IPS-NIHi7 (cell line): ENCODE measurements around the gene SH3RF2.
A peak's percentile ranks its signal among the peaks of the same experiment; 100 is the strongest.
"Not testable (repeated sequence)": the region's sequence is repeated elsewhere in the genome, so short reads cannot be mapped to it uniquely, and the experiment has no call there.

Source experiments
- DNase-seq: peaks from one replicate; pipeline ENCODE4 v3.0.0; 2012; ENCODE audit warnings: mixed read lengths; ENCODE audit errors: extremely low spot score

SH3RF2 gene

DNA sequence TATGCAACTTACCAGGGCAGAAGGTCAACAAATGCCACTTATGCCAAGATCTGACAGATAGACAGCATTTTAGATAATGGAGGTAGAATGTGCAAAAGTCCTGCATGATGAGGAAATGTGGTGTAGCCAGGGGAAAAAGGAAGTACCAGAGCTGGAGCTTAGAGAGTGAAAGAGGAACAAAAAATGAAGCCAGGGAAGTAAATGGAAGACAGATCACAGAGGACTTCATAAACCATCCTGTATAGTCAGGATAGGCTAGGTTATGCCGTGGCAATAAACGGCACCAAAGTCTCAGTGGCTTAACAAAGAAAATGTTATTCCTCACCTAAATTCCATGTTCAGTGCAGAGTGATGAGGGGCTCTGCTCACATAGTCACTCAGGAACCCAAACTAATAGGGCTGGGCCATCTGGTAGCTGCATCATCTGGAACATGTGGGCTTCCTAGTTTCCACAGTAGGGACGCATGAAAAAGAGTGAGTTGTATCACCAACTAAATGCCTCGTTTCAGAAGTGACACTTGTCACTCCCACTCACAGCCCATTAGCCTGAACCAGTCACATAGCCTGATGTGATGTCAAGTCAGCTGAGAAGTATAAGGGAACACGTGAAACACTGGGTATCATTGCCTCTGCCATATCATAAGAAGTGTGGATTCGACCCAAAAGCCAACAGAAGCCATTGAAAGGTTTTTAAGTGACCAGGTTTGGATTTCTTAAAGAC, 70.3 kb downstream of the SH3RF2 start:
- DNase-seq: no peak

DNA sequence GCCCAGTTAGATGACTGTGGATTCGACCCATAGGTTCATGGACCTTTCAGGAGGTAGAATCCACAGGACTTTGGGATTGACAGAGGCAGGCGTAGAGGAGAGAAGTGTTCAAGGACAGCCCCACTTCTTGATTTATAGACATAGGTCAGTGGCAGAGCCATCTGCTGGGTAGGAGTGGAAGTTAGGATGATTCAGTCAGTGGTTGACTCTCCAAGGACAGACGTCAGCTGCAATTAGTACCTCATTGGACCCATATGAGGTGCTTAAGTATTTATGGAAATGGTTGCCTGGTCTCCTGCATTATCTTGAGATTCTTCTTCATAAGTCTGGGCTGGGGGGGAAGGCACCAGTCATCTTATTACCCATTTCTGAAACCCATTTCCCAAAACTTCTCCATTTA, 70.9 kb downstream of the SH3RF2 start:
- DNase-seq: peak; percentile 40

GRCh38 chr5:146007989-146008388, 71.6 kb downstream of the SH3RF2 start:
- no peak for DNase-seq

DNA sequence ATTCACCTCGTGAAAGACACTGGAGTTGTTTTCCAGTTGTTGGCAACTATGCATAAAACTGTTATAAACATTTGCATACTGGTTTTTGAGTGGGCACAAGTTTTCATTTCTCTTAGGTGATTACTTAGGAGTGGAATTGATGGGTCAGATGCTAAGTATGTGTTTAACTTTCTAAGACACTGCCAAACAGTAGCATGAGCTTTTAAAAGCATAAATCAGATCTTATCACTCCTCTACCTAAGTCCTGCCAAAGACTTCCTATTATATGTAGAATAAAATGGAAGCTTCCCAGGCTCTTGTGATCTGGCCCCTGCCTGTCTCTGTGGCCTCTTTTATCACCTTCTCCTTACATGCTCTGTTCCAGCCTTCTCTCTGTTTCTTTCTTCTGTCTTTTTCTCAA, 72.6 kb downstream of the SH3RF2 start:
- no peak for DNase-seq

DNA sequence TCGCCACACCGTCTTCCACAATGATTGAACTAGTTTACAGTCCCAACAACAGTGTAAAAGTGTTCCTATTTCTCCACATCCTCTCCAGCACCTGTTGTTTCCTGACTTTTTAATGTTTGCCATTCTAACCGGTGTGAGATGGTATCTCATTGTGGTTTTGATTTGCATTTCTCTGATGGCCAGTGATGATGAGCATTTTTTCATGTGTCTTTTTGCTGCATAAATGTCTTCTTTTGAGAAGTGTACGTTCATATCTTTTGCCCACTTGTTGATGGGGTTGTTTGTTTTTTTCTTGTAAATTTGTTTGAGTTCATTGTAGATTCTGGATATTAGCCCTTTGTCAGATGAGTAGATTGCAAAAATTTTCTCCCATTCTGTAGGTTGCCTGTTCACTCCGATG, 74.1 kb downstream of the SH3RF2 start:
- DNase-seq: not testable (repeated sequence)

GRCh38 chr5:146013761-146014160, 77.4 kb downstream of the SH3RF2 start:
- DNase-seq: no peak

DNA sequence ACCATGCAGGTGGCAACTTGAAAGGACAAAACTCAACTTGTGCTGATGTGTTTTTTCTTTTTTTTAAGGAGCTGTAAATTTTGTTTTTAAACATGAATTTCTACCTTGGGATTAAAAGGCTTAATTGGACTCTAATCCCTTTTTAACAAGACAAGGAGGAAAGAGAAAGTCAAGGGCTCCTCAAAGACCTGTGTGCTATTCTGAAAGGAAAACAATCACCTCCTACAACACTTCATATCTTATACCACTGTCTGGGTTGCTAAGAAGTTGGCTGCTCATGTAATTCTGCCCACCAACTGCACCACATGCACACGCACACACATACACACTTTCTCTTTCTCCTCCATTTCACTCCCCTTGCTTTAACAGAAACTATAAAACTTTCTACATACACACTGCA, 78.6 kb downstream of the SH3RF2 start:
- no peak for DNase-seq

DNA sequence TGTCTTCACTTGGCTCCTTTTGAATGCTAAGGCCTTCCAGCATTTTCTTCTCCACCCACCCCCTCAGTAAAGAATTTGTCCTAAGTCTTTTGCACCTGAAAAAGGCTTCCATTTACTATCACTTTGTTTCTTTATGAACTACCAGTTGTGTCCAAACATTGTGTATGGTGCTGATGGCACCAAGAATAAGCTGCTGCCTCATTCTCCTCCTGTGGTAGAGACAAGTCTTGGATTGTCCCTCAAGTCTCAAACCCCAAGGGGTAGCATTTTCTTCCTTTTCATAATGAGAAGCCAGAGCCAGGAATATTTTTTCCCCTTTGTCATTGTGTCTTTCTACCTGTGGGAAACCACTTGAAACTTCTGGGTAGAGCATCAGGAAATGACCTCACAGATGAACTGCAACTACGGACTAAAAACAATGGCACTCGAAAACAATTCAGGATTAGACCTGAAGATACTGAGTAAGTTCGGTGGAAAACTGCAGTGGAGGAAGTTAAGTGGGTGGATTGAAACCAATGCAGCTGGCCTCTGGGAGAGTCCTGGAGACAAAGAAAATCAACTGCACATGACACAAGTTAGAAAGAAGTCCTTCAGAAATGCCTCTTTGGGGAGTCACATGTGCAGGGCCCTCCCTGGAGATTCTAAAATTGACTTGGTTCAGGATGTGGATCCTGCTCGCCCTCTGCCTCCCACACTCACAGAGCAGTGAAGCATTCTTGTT, 80.5 kb downstream of the SH3RF2 start:
- no peak for DNase-seq

GRCh38 chr5:146018514-146019375, 82.4 kb downstream of the SH3RF2 start:
- DNase-seq: no peak

- DNase-seq: no peak
Measured at GRCh38 chr5:146020100-146020499, 83.7 kb downstream of the SH3RF2 start.

GRCh38 chr5:146024034-146024433, 87.7 kb downstream of the SH3RF2 start:
- DNase-seq: no peak

GRCh38 chr5:146025114-146025680, 88.8 kb downstream of the SH3RF2 start:
- no peak for DNase-seq

GRCh38 chr5:146025681-146026080, 89.3 kb downstream of the SH3RF2 start:
- DNase-seq: no peak

- DNase-seq: peak; percentile 20
Measured at GRCh38 chr5:146026307-146027010, 90.1 kb downstream of the SH3RF2 start.

DNA sequence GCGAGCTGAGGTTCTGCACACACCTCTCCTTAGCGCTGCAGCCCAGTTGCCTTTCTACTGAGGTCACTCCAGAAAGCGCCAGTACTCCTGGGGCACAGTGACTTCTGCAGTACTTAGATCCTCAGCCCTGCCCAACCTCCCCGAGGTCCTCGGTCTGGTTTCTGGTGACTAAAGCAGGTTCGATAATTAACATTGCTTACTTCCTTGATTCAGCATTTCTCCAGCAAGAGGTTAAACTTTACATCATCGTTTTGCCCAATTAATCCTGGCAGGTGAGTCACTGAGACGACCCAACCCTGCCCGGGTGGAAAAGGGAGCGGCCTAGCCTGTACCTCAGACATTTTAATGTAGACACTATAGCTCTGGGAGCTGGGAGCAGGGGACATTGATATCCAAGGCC, 91.4 kb downstream of the SH3RF2 start:
- DNase-seq: no peak

DNA sequence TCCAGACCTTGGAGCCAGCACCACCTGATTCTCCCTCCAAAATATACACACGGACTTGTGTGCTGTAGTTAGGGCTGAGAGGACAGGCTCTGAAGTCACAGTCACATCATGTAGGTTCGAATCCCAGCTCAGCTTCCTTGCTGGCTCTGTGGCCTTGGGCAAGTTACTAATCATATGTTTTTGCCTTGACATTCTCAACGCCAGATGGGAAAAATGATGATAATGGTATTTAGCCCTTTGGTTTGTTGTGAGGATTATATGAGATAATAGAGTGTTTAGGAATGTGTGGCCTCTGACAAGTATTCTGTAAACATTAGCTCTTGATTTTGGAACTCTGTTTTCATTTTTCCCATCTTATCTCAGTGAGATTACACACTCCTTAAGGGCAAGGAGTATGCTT, 96.5 kb downstream of the SH3RF2 start:
- DNase-seq: no peak

GRCh38 chr5:146034127-146034526, 97.7 kb downstream of the SH3RF2 start:
- peak; percentile 44 for DNase-seq

- DNase-seq: no peak
Measured at GRCh38 chr5:146034605-146035004, 98.2 kb downstream of the SH3RF2 start.

GRCh38 chr5:146039420-146039819, 103.0 kb downstream of the SH3RF2 start:
- no peak for DNase-seq

- no peak for DNase-seq
Measured at GRCh38 chr5:146040527-146040926, 104.1 kb downstream of the SH3RF2 start.

- DNase-seq: no peak
Measured at GRCh38 chr5:146041180-146041789, 104.9 kb downstream of the SH3RF2 start.
